IMR-90 (cell line): ENCODE results near the gene NDUFB2. TPM values are rescaled to one million over a fixed set of nuclear protein-coding genes. Genes with fewer than 3 reads are reported as not detected.

Experiments used
- ATAC-seq: fragments of 200-7000 bp; cut with Tn5 transposase; 2 replicates; pipeline ENCODE4 v1.9.1; 2020; ENCODE audit warnings: low read depth, mild to moderate bottlenecking, moderate library complexity
- BruUV-seq: library from RNA; stranded (reverse); fragments of 400-500 nt; replicated peaks from 2 replicates; lab custom pipeline; 2021; lab: Mats Ljungman, UMichigan
- CTCF ChIA-PET: fragments of 300-600 bp; formaldehyde crosslinking; extraction: SDS; loops from one replicate; lab custom pipeline; 2021; ENCODE audit warnings: antibody characterized with exemption; lab: Yijun Ruan, JAX
- POLR2A ChIA-PET: fragments of 300-600 bp; sonication (Branson Sonifier 250); formaldehyde crosslinking; loops from one replicate; lab custom pipeline; 2022; ENCODE audit warnings: antibody characterized with exemption; ENCODE audit not compliant: unreplicated experiment; lab: Charles Lee
- DNase-seq: peaks from one replicate; pipeline ENCODE4 v3.0.0; 2013
- H2AFZ ChIP-seq: replicated peaks from 2 replicates; pipeline ENCODE3; 2013; ENCODE audit warnings: low read length, mild to moderate bottlenecking; ENCODE audit not compliant: poor library complexity
- H2AK5ac ChIP-seq: 2 replicates; pipeline ENCODE4 v1.6.1; 2013; ENCODE audit warnings: low read depth, low read length, inconsistent platforms
- H2AK9ac ChIP-seq: replicated peaks from 2 replicates; pipeline ENCODE3; 2013; ENCODE audit warnings: mild to moderate bottlenecking, low read depth, low read length, moderate library complexity; ENCODE audit not compliant: poor library complexity
- H2BK120ac ChIP-seq: 2 replicates; pipeline ENCODE4 v1.6.1; 2013; ENCODE audit warnings: low read depth, low read length, inconsistent platforms
- H2BK15ac ChIP-seq: 3 replicates; pipeline ENCODE4 v1.6.1; 2013; ENCODE audit warnings: low read depth, low read length, inconsistent platforms
- H2BK20ac ChIP-seq: 2 replicates; pipeline ENCODE4 v1.6.1; 2013; ENCODE audit warnings: low read depth, mild to moderate bottlenecking, inconsistent platforms, low read length, moderate library complexity
- H2BK5ac ChIP-seq: 2 replicates; pipeline ENCODE4 v1.6.1; 2013; ENCODE audit warnings: mild to moderate bottlenecking, low read depth, low read length, inconsistent platforms; ENCODE audit not compliant: poor library complexity, severe bottlenecking
- H3K14ac ChIP-seq: replicated peaks from 2 replicates; pipeline ENCODE4 v1.6.1; 2013; ENCODE audit warnings: low read depth, low read length, inconsistent platforms
- H3K18ac ChIP-seq: 2 replicates; pipeline ENCODE4 v1.6.1; 2013; ENCODE audit warnings: low read depth, low read length, control low read depth
- H3K23ac ChIP-seq: 2 replicates; pipeline ENCODE4 v1.6.1; 2013; ENCODE audit warnings: low read depth, low read length, inconsistent platforms
- H3K27ac ChIP-seq: 2 replicates; pipeline ENCODE4 v1.5.1; 2013; ENCODE audit warnings: mild to moderate bottlenecking, control low read depth, low read length; ENCODE audit not compliant: insufficient read depth
- H3K27me3 ChIP-seq: 2 replicates; pipeline ENCODE4 v1.6.1; 2013; ENCODE audit warnings: low read length; ENCODE audit not compliant: control insufficient read depth, insufficient read depth
- H3K36me3 ChIP-seq: 2 replicates; pipeline ENCODE4 v1.6.1; 2013; ENCODE audit warnings: low read length, mixed read lengths; ENCODE audit not compliant: control insufficient read depth, insufficient read depth
- H3K4ac ChIP-seq: 2 replicates; pipeline ENCODE4 v1.6.1; 2013; ENCODE audit warnings: low read depth, low read length, inconsistent platforms
- H3K4me1 ChIP-seq: 2 replicates; pipeline ENCODE4 v1.6.1; 2013; ENCODE audit warnings: low read length, mixed read lengths; ENCODE audit not compliant: control insufficient read depth, insufficient read depth
- H3K4me2 ChIP-seq: 2 replicates; pipeline ENCODE4 v1.6.1; 2013; ENCODE audit warnings: low read depth, mild to moderate bottlenecking, control low read depth, low read length, moderate library complexity
- H3K4me3 ChIP-seq: 2 replicates; pipeline ENCODE4 v1.5.1; 2013; ENCODE audit warnings: low read depth, mild to moderate bottlenecking, control low read depth, low read length, moderate library complexity; ENCODE audit not compliant: insufficient read depth
- H3K56ac ChIP-seq: 2 replicates; pipeline ENCODE4 v1.6.1; 2013; ENCODE audit warnings: low read length, inconsistent platforms; ENCODE audit not compliant: insufficient read depth; ENCODE audit errors: extremely low read depth
- H3K79me1 ChIP-seq, 2 experiments: 2 replicates each; pipeline ENCODE4 v1.6.1; 2013; ENCODE audit warnings: low read length in 2 of 2, inconsistent platforms in 1 of 2, low read depth in 1 of 2
- H3K9ac ChIP-seq: 2 replicates; pipeline ENCODE4 v1.6.1; 2013; ENCODE audit warnings: low read depth, low read length, control low read depth
- H3K9me1 ChIP-seq: 2 replicates; pipeline ENCODE4 v1.6.1; 2013; ENCODE audit warnings: low read length, inconsistent platforms; ENCODE audit not compliant: insufficient read depth
- H3K9me3 ChIP-seq: 2 replicates; pipeline ENCODE4 v1.6.1; 2013; ENCODE audit warnings: low read length; ENCODE audit not compliant: control insufficient read depth, insufficient read depth
- H4K20me1 ChIP-seq: 2 replicates; pipeline ENCODE4 v1.6.1; 2013; ENCODE audit warnings: low read length, inconsistent platforms; ENCODE audit not compliant: insufficient read depth
- H4K5ac ChIP-seq: 2 replicates; pipeline ENCODE4 v1.6.1; 2013; ENCODE audit warnings: mild to moderate bottlenecking, low read depth, low read length, control low read depth
- H4K8ac ChIP-seq, 2 experiments: 2 replicates each; pipeline ENCODE4 v1.6.1; 2013; ENCODE audit warnings: low read depth in 2 of 2, low read length in 2 of 2, control low read depth in 1 of 2, inconsistent platforms in 1 of 2
- H4K91ac ChIP-seq: 2 replicates; pipeline ENCODE4 v1.6.1; 2013; ENCODE audit warnings: low read depth, low read length, inconsistent platforms; ENCODE audit not compliant: insufficient read depth
- MAFK ChIP-seq: IDR thresholded peaks from 2 replicates; pipeline ENCODE4 v1.6.1; 2012; ENCODE audit warnings: low read depth, low read length, improper control_type of control experiment
- MAZ ChIP-seq: IDR thresholded peaks from 2 replicates; pipeline ENCODE4 v1.6.1; 2012; ENCODE audit warnings: low read depth, mild to moderate bottlenecking, low read length, improper control_type of control experiment, moderate library complexity, borderline replicate concordance
- NFE2L2 ChIP-seq: fragments of 150-350 bp; IDR thresholded peaks from 2 replicates; pipeline ENCODE4 v1.6.1; 2016; ENCODE audit warnings: low read depth, mild to moderate bottlenecking, low read length
- POLR2A ChIP-seq: IDR thresholded peaks from 2 replicates; pipeline ENCODE4 v1.6.1; 2012; ENCODE audit warnings: mild to moderate bottlenecking, low read depth, low read length
- RFX5 ChIP-seq: IDR thresholded peaks from 2 replicates; pipeline ENCODE4 v1.8.0; 2012; ENCODE audit warnings: low read depth, mild to moderate bottlenecking, low read length, moderate library complexity
- WGBS, 2 experiments: methylation state at CpG; one replicate each; pipeline versions ENCODE4 v1.1.5 to v1.1.7; 2013; ENCODE audit warnings: missing lambda C conversion rate in 2 of 2; ENCODE audit not compliant: insufficient read length in 1 of 2; ENCODE audit errors: extremely low coverage in 2 of 2; 5-methylcytosine and 5-hydroxymethylcytosine counted together
- dilution Hi-C: fragments of 300-500 bp; cut with HindIII; formaldehyde crosslinking; loops from one replicate; pipeline ENCODE4 v1.14.3; 2018; ENCODE audit warnings: low sequenced_read_pairs; ENCODE audit not compliant: unreplicated experiment
- in situ Hi-C: fragments of 300-500 bp; cut with MboI; formaldehyde crosslinking; loops from 3 replicates; pipeline ENCODE4 v1.14.3; 2019; ENCODE audit warnings: low sequenced_read_pairs, inconsistent platforms, mixed read lengths
- intact Hi-C: fragments of 100-400 bp; cut with micrococcal nuclease; formaldehyde crosslinking; loops from 2 replicates; pipeline ENCODE4 v1.10.0; 2022
- polyA plus RNA-seq, 3 experiments: library from polyadenylated mRNA; depleted of rRNA; stranded (reverse); fragments of >200 nt; gene quantifications; 2 replicates each; pipeline ENCODE4 v1.2.3, GENCODE V29; 2012; ENCODE audit warnings: low replicate concordance in 1 of 3
- total RNA-seq: library from RNA; depleted of rRNA; stranded (reverse); fragments of >200 nt; gene quantifications from 2 replicates; pipeline ENCODE4 v1.2.3, GENCODE V29; 2012
- TF ChIP-seq, protein P1 (sequence below): conservative IDR thresholded peaks from 2 replicates; pipeline ENCODE4 v1.5.1; 2012; ENCODE audit warnings: mild to moderate bottlenecking, low read depth, low read length, improper control_type of control experiment
- TF ChIP-seq, protein P2 (sequence below): fragments of 150-350 bp; IDR thresholded peaks from 2 replicates; pipeline ENCODE4 v1.6.1; 2017; ENCODE audit warnings: mild to moderate bottlenecking, antibody characterized with exemption, low read length, low read depth

Gene NDUFB2
- total and polyA plus RNA-seq, 2 of the 4 experiments (the other 2 are of a cell fraction), result 81.7 to 143 TPM

DNA sequence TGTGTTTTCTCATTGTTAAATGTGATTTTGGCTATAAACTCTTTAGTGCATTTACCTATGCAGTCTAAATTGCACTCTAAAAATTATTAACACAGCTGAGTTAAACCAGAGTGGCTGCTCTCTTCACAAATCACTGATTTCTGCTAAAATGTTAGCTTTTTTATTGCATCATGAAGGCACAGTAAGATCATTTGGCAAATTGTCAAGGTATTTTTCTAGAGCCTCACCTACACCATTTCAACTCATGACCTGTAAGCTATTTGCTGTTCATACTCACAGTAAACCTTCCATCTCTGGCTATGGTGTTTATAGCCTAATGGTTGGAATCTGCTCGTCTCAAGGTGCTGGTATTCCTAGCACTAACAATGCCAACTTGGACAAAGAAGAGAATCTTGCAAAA lies 25.7 kb downstream of the NDUFB2 start:
- H3K79me1 ChIP-seq, result no peaks in the 10 kb centered on the region; a peak in 2 of 4 replicates
- H3K56ac ChIP-seq, result no peak overlapping the region
- H3K9me1 ChIP-seq, result no peaks in the 10 kb centered on the region; the same call in 1 of the 2 replicates
- BruUV-seq, result no TSS peak
- H2BK120ac ChIP-seq, result no peak overlapping the region
- H3K9ac ChIP-seq, result no peak overlapping the region
- in situ Hi-C loops (no loop called here), intact Hi-C loops (no loop called here), dilution Hi-C loops (no loop called here)
- no peak overlapping the region for H2AK9ac ChIP-seq
- no peak overlapping the region for H3K4ac ChIP-seq
- H3K14ac ChIP-seq, result no peak overlapping the region
- H4K91ac ChIP-seq, result no peak overlapping the region
- no CpG with 5 or more reads among the region's 1 CpG for WGBS, 2 experiments
- no peak overlapping the region for H3K18ac ChIP-seq
- H2AFZ ChIP-seq, result no peak overlapping the region
- no peak overlapping the region for H2BK15ac ChIP-seq
- no peak overlapping the region for H3K23ac ChIP-seq
- no peaks in the 10 kb centered on the region for H3K4me1 ChIP-seq
- no peak overlapping the region for H4K8ac ChIP-seq
- H3K4me2 ChIP-seq, result no peak overlapping the region
- H4K20me1 ChIP-seq, result no peaks in the 10 kb centered on the region
- no peak overlapping the region for H4K5ac ChIP-seq
- CTCF ChIA-PET, result no interaction called here
- no peaks in the 10 kb centered on the region for H3K9me3 ChIP-seq
- H2BK20ac ChIP-seq, result no peak overlapping the region
- no peaks in the 10 kb centered on the region for H3K27me3 ChIP-seq
- POLR2A ChIA-PET, result no interaction called here
- H2BK5ac ChIP-seq, result no peak overlapping the region
- H3K36me3 ChIP-seq, result peaks cover 4% of the 10 kb centered on the region
- ATAC-seq, result no peak
- H3K4me3 ChIP-seq, result no peak overlapping the region
- TF ChIP-seq POLR2A, result no peak
- TF ChIP-seq, protein P1, sequence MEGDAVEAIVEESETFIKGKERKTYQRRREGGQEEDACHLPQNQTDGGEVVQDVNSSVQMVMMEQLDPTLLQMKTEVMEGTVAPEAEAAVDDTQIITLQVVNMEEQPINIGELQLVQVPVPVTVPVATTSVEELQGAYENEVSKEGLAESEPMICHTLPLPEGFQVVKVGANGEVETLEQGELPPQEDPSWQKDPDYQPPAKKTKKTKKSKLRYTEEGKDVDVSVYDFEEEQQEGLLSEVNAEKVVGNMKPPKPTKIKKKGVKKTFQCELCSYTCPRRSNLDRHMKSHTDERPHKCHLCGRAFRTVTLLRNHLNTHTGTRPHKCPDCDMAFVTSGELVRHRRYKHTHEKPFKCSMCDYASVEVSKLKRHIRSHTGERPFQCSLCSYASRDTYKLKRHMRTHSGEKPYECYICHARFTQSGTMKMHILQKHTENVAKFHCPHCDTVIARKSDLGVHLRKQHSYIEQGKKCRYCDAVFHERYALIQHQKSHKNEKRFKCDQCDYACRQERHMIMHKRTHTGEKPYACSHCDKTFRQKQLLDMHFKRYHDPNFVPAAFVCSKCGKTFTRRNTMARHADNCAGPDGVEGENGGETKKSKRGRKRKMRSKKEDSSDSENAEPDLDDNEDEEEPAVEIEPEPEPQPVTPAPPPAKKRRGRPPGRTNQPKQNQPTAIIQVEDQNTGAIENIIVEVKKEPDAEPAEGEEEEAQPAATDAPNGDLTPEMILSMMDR, result no peak
- TF ChIP-seq NFE2L2, result no peak
- TF ChIP-seq, protein P2, sequence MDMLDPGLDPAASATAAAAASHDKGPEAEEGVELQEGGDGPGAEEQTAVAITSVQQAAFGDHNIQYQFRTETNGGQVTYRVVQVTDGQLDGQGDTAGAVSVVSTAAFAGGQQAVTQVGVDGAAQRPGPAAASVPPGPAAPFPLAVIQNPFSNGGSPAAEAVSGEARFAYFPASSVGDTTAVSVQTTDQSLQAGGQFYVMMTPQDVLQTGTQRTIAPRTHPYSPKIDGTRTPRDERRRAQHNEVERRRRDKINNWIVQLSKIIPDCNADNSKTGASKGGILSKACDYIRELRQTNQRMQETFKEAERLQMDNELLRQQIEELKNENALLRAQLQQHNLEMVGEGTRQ, result no peak
- TF ChIP-seq MAZ, result no peak
- no peak for TF ChIP-seq RFX5
- TF ChIP-seq MAFK, result no peak
- no peak overlapping the region for H2AK5ac ChIP-seq
- no peak for DNase-seq
- no peak overlapping the region for H3K27ac ChIP-seq
